Mesodermal cell (in vitro differentiated cells): ENCODE measurements around the gene ANXA11.

Source experiments
- H3K27ac ChIP-seq: 2 replicates; pipeline ENCODE4 v1.7.0; 2013; ENCODE audit warnings: mild to moderate bottlenecking, low read depth, low read length, moderate library complexity; ENCODE audit not compliant: severe bottlenecking
- H3K36me3 ChIP-seq: 2 replicates; pipeline ENCODE4 v1.7.1; 2013; ENCODE audit warnings: mild to moderate bottlenecking, low read length, moderate library complexity; ENCODE audit not compliant: control insufficient read depth, insufficient read depth
- H3K4me1 ChIP-seq: one replicate; pipeline ENCODE4 v1.7.1; 2013; ENCODE audit warnings: mild to moderate bottlenecking, low read length; ENCODE audit not compliant: insufficient read depth, control insufficient read depth, poor library complexity, severe bottlenecking
- H3K4me3 ChIP-seq: 2 replicates; pipeline ENCODE4 v1.7.0; 2013; ENCODE audit warnings: low read length, control low read depth, mild to moderate bottlenecking; ENCODE audit not compliant: insufficient read depth, poor library complexity, severe bottlenecking; ENCODE audit errors: extremely low read depth
- H3K9me3 ChIP-seq: 2 replicates; pipeline ENCODE4 v1.7.1; 2013; ENCODE audit warnings: mild to moderate bottlenecking, low read length, moderate library complexity; ENCODE audit not compliant: control insufficient read depth
- WGBS, 2 experiments: methylation state at CpG; one replicate each; pipeline ENCODE4 v1.1.5; 2013; ENCODE audit warnings: missing lambda C conversion rate in 2 of 2; ENCODE audit not compliant: insufficient coverage in 2 of 2; 5-methylcytosine and 5-hydroxymethylcytosine counted together

Gene ANXA11

DNA sequence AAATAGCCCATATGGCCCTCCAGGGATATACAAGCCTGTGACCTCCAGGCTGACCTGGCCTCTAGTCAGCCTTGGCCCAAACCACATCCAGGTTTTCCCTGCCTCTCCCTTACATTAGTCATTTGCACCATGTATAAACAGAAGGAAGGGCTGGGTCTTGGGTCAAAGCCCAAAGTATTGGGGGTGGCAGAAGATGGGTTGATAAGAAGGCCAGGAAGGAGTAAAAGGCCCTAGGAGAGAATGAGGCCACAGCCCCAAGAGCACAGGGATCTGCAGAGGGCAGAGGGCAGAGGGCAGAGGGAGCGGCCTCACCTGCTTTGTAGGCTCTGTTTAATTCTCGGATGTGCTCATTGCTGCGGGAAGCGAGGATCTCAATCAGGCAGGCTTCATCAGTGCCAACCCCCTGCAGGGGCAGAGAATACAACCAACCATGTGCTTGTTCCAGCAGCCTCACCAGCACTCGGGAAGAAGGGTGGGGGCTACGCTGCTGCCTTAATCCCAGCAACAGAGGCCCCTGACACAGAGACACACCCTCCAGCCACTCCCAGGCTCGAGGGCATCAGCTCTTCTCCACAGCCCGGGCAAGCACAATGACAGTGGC, 41.5 kb downstream of the ANXA11 start:
- WGBS, 2 experiments = 88 to 94% methylated on average over 5 to 6 of the region's 8 CpGs
- no peaks in the 10 kb centered on the region for H3K9me3 ChIP-seq
- peaks cover 54% of the 10 kb centered on the region for H3K4me1 ChIP-seq
- peaks cover 46% of the 10 kb centered on the region for H3K36me3 ChIP-seq
- H3K4me3 ChIP-seq = no peak overlapping the region
- no peak overlapping the region for H3K27ac ChIP-seq

- no peak overlapping the region for H3K27ac ChIP-seq
- H3K36me3 ChIP-seq = peaks cover 58% of the 10 kb centered on the region
- no peak overlapping the region for H3K4me3 ChIP-seq
- 76 to 83% methylated on average over 13 to 21 of the region's 21 CpGs for WGBS, 2 experiments
- H3K4me1 ChIP-seq = peaks cover 49% of the 10 kb centered on the region
- H3K9me3 ChIP-seq = no peaks in the 10 kb centered on the region
Observed at GRCh38 chr10:80161321-80162083, 43.8 kb downstream of the ANXA11 start.

DNA sequence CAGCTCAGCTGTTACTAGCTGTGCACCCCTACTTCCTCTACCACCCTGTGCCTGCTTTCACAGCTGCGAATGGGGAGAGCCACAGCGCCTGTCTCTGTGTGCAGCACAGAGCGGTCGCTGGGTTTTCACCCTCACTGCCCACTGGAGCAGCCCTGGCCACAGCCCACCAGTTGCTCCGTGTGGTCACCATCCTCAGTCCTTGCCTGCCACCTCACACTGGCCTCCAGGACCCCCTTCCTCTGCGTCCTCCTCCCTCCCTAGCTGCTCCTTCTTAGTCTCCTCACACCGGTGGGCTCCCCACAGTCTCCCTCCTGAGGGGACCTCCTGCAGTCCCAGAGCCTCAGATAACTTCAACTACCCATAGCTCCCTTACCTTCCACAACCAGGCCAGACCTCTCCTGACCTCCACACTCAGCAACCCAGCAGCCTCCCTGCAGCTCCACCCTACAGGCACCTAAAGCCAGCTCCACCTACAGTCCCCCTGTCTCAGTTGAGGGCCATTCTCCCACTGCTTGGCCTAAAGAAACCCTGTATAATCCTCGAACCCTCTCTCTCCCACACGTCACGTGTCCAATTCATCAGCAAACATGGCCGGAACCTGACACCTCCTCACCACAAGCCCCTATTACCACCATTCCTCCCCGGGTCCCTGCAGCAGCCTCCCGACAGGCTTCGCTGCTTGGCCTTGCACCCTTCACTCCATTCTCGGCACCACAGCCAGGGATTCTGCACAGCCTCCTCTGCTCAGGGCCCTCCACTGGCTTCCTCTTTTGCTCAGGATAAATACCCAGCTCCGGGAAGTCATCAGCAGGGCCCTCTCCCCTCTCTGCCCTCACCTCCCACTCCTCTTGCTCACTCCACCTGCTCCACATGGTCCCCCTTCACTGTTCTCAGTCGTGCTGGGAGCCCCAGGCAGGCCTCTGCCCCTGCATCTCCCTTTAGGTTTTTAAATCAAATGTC, 44.7 kb downstream of the ANXA11 start:
- 92 to 94% methylated on average over 12 to 17 of the region's 17 CpGs for WGBS, 2 experiments
- Histone ChIP-seq H3K4me3 (no peak overlapping the region), H3K36me3 (peaks cover 66% of the 10 kb centered on the region), H3K9me3 (no peaks in the 10 kb centered on the region), H3K4me1 (peaks cover 48% of the 10 kb centered on the region), H3K27ac (no peak overlapping the region)

DNA sequence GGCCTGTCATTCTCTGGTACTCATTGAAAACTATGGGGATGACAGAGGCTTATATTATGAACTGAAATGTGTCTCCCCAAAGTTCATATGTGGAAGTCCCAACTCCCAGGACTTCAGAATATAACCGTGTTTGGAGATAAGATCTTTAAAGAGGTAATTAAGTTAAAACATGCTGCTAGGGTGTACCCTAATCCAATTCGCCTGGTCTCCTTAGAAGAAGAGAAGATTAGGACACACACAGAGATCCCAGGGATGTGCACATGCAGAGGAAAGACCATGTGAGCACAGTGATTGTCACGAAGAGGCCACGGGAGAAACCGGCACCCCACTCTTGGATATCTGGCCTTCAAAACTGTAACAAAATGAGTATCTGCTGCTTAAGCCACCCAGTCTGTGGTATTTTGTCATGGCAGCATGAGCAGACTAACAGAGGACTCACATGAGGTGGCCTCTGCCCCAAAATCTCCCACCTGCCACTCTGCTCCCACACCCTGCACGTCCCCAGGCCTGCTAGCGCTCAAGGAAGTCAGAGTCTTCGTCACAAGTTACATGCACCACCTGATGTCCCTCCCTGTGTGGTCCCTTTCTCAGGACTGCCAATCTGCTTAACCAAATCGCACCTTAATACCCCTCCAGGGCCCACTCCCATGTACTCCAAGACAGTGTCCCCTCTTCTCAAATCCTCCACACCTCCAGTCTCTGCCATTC, 46.0 kb downstream of the ANXA11 start:
- Histone ChIP-seq H3K4me3 (no peak overlapping the region), H3K36me3 (peaks cover 71% of the 10 kb centered on the region), H3K9me3 (no peaks in the 10 kb centered on the region), H3K27ac (peak overlapping the region; percentile 75), H3K4me1 (peaks cover 51% of the 10 kb centered on the region)
- 94% methylated on average over 7 to 8 of the region's 9 CpGs for WGBS, 2 experiments

- H3K27ac ChIP-seq = peak overlapping the region; percentile 75
- no peak overlapping the region for H3K4me3 ChIP-seq
- 77 to 86% methylated on average over 8 to 11 of the region's 14 CpGs for WGBS, 2 experiments
- peaks cover 71% of the 10 kb centered on the region for H3K36me3 ChIP-seq
- no peaks in the 10 kb centered on the region for H3K9me3 ChIP-seq
- H3K4me1 ChIP-seq = peaks cover 45% of the 10 kb centered on the region
Observed at GRCh38 chr10:80158598-80159127, 46.7 kb downstream of the ANXA11 start.

- Histone ChIP-seq H3K4me3 (no peak overlapping the region), H3K36me3 (peaks cover 71% of the 10 kb centered on the region), H3K4me1 (peaks cover 42% of the 10 kb centered on the region), H3K9me3 (no peaks in the 10 kb centered on the region), H3K27ac (peak overlapping the region; percentile 75)
- WGBS, 2 experiments = 97 to 100% methylated on average over 1 to 4 of the region's 5 CpGs
Observed at GRCh38 chr10:80158126-80158525, 47.2 kb downstream of the ANXA11 start.

DNA sequence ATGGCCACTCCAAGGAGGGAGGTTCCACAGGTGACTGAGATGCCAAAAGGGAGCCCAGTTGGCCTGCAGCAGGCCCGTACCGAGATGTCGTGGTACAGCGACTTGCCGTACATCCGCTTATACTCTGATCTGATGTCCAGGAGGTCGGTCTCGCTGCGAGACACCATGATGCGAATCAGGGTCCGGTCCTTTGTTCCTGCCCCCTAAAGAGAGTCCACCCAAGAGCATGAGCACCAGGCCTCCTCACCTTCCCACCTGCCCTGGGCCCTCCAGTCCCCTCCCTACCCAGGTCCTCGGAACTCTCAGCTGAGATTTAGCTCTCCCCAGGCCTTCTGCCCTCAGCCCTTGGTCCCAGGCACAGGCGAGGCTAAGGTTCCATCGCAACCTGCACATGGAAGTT, 47.8 kb downstream of the ANXA11 start:
- Histone ChIP-seq H3K27ac (no peak overlapping the region), H3K9me3 (no peaks in the 10 kb centered on the region), H3K4me1 (peaks cover 42% of the 10 kb centered on the region), H3K4me3 (no peak overlapping the region), H3K36me3 (peaks cover 71% of the 10 kb centered on the region)
- WGBS, 2 experiments = 94 to 99% methylated on average over 14 of the region's 14 CpGs

- no peak overlapping the region for H3K4me3 ChIP-seq
- H3K4me1 ChIP-seq = peaks cover 42% of the 10 kb centered on the region
- WGBS, 2 experiments = 92 to 96% methylated on average over 3 of the region's 5 CpGs
- peaks cover 69% of the 10 kb centered on the region for H3K36me3 ChIP-seq
- peak overlapping the region; percentile 90 for H3K27ac ChIP-seq
- no peaks in the 10 kb centered on the region for H3K9me3 ChIP-seq
Observed at GRCh38 chr10:80156216-80156615, 49.1 kb downstream of the ANXA11 start.

DNA sequence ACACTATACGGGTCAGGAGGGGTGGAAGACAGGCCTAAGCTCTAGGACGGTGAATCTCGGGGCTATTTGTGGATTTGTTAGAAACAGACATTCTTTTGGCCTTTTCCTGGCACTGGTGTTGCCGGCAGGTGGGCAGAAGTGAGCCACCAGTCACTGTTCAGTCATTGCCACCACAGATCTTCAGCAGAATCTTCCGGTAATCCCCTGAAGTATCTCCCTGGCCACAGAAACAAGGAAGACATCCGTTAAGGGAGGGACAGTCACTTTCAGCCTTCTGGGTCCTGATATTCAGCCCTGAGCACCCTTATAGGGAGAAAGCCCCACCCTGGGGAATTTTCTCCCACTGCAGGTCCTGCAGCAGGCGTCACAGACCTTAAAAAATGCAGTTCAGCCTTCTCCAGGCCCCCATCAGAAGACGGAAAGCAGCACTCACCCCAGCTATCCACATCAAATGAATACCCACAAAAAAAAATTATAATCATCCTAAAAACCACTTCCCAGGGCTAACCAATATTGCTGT, 49.6 kb downstream of the ANXA11 start:
- no peaks in the 10 kb centered on the region for H3K9me3 ChIP-seq
- no peak overlapping the region for H3K4me3 ChIP-seq
- H3K36me3 ChIP-seq = peaks cover 70% of the 10 kb centered on the region
- WGBS, 2 experiments = 90 to 91% methylated on average over 7 to 8 of the region's 8 CpGs
- H3K27ac ChIP-seq = peak overlapping the region; percentile 90
- peaks cover 42% of the 10 kb centered on the region for H3K4me1 ChIP-seq
